GM10847 (cell line): ENCODE results near the gene SP5.

Source experiments
- POLR2A ChIP-seq: IDR thresholded peaks from 2 replicates; pipeline ENCODE4 v1.6.1; 2011; ENCODE audit not compliant: insufficient read length; ENCODE audit errors: extremely low read depth

Gene SP5

GRCh38 chr2:170745305-170745704 is 30.2 kb downstream of the SP5 start:
- TF ChIP-seq POLR2A, result no peak

GRCh38 chr2:170747921-170748320 is 32.8 kb downstream of the SP5 start:
- TF ChIP-seq POLR2A, result no peak

DNA sequence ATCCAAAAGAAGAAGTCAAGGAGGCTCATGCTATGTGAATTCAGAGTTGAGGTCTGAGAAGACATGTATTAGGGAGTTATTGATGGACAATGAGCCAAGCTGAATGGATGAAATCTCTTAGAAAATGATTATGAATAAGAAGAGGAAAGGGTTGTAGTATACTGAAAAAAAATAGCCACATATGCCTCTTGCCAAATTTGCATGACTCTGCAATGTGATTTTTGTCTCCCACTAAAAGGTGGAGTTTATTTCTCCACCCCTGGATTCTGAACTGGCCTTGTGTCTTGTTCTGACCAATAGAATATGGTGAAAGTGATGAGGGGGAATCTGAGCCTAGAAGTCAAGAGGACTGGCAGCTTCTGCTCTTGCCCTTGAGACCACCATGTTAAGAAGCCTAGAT is 46.4 kb downstream of the SP5 start:
- TF ChIP-seq POLR2A, result no peak

DNA sequence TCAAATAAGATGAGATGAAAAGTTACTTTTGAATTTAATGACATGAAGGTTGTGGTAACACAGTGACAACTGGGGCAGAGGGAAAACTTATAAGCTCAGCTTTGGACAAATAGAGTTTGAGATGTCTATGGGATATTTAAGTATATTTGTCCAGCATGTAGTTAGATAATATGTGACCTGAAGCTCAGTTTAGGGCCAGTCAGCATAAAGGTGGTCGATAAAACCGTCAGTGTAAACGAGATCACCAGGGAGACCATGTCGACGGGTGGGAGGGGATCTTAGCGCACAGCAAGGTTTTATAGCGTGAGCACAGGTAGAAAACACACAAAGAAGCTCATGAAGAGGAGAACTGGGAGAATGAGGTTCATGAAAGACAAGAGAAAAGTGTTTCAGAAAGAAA is 47.6 kb downstream of the SP5 start:
- no peak for TF ChIP-seq POLR2A

DNA sequence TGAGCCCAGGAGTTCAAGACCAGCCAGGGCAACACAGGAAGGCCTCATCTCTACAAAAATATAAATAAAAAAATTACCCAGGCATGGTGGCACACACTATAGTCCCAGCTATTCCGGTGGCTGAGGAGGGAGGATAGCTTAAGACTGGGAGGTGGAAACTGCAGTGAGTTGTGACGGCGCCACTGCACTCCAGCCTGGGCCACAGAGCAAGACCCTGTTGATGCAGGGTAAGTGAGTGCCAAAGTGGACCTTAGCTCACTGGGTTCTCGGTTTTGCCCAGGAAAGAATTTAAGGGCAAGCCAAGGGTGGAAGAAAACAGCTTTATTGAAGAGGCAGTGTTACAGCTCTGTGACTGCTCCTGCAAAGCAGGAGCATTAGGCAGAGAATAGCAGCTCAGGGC is 48.1 kb downstream of the SP5 start:
- TF ChIP-seq POLR2A, result no peak

DNA sequence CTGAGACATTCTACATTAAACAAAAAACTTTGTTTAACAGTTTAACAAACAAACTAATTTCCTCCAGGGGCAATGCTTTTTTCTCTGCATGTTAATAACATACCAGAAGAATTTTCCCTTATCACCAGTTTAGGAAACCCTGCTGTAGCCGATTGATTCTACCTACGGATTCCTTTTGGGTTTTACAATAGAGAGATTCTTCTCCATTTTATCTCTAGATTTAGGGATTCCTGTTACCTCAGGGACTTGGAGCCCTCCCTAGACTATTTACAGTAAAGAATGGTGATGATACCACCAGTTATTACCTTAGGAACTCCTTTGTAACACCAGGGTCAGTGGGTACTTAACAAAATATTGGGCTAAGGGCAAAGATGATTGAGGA is 49.7 kb downstream of the SP5 start:
- no peak for TF ChIP-seq POLR2A

- no peak for TF ChIP-seq POLR2A
These were observed 51.6 kb downstream of the SP5 start for GRCh38 chr2:170766693-170767092.
